NK-92 treated with Interleukin-12 subunit alpha and Interleukin-12 subunit beta, amount 100 ng/mL, for 24 hours (cell line): ENCODE measurements around the gene DEPP1.

Source experiments
- DNase-seq: peaks from one replicate; lab custom pipeline; 2025; lab: John Stamatoyannopoulos, UW

The DEPP1 gene

GRCh38 chr10:44954962-44955361, 23.6 kb downstream of the DEPP1 start:
- DNase-seq, result no peak

- no peak for DNase-seq
Measured at GRCh38 chr10:44954042-44954441, 24.6 kb downstream of the DEPP1 start.

GRCh38 chr10:44952779-44953231, 25.8 kb downstream of the DEPP1 start:
- DNase-seq, result no peak

GRCh38 chr10:44951576-44952226, 26.9 kb downstream of the DEPP1 start:
- DNase-seq, result no peak

- no peak for DNase-seq
Measured at GRCh38 chr10:44950326-44951225, 28.0 kb downstream of the DEPP1 start.

GRCh38 chr10:44949915-44950314, 28.7 kb downstream of the DEPP1 start:
- DNase-seq, result no peak

DNA sequence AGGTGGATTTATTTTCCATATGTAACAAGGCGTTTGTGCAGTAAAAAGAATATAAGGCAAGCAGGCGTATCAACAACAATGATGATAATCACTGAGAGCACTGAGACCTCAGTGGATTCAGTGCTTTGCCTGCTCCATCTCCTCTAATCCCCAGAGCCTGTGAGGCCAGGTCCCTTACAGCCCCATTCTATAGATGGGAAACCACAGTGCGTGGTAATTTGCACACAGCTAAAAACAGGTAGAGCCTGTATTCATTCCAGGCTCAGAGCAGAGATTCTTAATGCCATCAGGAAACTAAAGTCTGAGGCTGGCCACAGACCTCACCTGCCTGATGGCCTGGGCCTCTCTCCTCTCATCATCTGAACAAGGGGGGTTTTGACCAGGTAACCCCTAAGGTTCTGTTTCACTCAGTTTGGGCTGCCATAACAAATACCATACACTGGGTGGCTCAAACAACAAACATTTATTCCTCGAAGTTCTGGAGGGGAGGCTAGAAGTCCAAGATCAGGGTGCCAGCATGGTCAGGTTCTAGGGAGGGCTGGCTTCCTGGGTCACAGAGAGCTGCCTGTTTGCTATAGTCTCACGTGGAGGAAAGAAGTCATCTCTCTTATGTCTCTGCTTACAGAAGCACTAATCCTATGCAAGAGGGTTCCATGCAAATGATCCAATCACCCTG, 29.3 kb downstream of the DEPP1 start:
- DNase-seq, result no peak

DNA sequence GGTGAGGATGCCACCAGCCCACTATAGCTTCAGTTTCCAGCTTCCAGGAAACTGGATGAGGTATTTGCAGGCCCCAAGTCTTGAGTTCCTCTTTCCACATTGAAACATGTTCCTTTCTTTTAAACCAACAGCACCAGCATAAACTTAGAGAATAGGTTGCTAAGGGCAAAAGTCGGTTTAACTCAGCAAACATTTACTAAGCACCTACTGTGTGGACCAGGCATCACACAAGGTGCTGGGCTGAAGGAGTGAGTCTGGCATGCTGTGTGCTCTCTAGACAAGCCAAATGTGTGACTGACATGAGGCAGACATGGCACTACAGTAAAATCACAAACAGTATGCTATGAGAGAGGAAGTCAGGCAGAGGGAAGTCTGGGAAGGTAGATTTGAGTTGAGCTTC, 30.0 kb downstream of the DEPP1 start:
- DNase-seq, result no peak

DNA sequence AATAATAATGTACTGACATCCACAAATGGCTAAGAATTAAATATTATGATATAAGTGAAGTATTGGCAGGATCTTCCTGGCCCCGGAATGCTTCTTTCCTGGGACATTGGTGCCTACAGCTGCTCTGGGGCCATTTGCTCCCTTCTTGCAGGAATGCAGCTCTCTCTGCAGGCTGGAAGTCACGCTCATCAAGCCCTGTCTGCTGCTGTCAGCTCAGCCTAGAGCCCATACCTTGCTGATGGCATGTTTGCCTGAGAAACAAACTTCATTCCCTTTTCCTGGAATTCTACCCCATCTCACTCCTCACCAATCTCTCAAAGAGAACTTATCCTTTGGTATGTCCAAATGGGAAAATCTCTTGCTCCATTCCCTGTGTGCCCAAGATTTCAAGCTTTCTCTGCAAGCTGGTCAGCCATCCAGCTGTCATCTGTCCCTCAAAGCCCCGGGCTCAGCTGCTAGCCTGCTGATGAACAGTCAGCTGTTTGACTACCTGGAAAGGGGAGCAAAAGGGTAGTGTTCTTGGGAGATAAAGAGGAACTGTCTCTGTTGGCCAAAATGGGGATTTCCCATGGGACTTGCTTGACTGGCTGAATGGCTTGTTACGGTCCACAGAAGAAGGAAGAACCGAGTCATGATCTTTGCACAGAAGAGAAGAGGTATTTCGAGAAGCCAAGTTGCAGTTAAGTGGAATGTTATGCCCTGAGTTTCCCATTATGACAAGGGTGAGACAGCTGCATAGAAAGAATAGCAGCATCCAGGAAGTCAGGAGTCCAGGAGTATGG, 31.0 kb downstream of the DEPP1 start:
- DNase-seq, result no peak

DNA sequence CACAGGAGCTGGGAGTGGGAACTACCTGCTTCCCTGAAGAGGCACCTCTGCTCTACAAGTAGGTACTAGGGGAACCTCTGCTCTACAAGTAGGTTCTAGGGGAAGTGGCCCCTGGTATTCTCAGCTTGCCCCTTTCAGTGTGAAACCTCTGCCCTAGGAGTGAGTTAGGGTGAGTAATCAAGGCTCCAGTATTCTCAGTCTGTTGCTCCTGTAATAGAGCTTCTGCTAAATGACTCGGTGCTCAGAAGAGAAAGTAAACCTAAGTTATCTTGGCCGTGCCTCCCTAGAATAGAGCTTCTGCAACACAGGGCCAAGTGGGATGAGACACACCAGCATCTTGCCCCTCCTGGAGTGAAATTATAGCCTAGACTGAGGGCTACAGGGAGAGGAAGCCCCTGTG, 32.4 kb downstream of the DEPP1 start:
- DNase-seq, result peak; percentile 19

GRCh38 chr10:44944354-44944753, 34.3 kb downstream of the DEPP1 start:
- DNase-seq, result no peak

- no peak for DNase-seq
Measured at GRCh38 chr10:44939691-44940401, 38.8 kb downstream of the DEPP1 start.

DNA sequence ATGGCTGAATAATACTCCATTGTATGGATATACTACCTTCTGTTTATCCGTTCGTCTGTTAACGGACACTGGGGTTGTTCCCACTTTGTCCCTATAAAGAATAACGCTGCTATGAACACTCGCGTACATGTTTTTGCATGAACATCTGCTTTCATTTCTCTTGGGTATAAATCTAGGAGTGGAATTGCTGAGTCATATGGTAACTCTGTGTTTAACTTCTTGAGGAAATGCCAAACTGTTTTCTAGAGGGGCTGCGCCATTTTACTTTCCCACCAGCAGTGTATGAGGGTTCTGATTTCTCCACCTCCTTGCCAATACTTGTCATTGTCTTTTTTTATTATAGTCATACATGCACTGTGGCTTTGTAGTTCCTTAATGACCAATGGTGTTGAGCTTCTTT, 39.7 kb downstream of the DEPP1 start:
- DNase-seq, result no peak

GRCh38 chr10:44937196-44938005, 41.2 kb downstream of the DEPP1 start:
- DNase-seq, result no peak

DNA sequence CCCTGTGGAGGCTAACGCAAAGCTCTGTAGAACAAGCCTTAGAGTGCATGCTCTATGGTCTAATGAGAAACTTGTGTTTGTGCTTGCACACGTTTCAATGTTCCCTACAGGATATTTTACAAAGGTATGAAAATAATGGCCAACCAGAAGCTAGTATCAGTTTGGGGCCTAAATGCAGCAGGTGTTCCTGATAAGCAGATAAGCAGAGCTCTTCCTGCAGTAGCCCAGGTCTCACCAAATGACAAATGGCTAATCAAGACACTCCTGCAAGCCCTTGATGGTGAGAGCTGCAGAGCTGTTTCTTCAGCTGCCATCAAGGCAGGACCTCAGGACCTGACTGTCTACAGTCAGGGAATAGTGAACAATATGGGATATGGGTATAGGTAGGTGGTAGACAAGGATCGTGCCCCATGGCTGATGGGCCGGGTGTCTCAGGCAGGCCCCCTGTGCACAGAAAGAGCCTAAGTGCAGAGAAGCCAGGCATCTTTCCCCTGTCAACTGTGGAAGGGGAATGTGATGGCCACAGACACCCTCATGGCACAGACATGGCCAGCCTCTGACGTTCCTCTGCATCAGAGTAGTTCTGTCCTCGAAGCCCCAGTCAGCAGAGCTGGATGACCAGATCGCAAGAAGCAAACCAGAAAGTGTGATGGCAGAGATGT, 42.2 kb downstream of the DEPP1 start:
- DNase-seq, result no peak

- DNase-seq, result no peak
Measured at GRCh38 chr10:44935966-44936295, 42.7 kb downstream of the DEPP1 start.

GRCh38 chr10:44935201-44935965, 43.2 kb downstream of the DEPP1 start:
- no peak for DNase-seq

GRCh38 chr10:44934416-44935200, 44.0 kb downstream of the DEPP1 start:
- DNase-seq, result no peak
